8988T (cell line): Measurements from ENCODE around the gene PITPNM3.
"Not testable (repeated sequence)": the region's sequence is repeated elsewhere in the genome, so short reads cannot be mapped to it uniquely, and the experiment has no call there.

Source experiments
- DNase-seq: peaks from one replicate; pipeline ENCODE4 v3.0.0; 2011

Gene PITPNM3

DNA sequence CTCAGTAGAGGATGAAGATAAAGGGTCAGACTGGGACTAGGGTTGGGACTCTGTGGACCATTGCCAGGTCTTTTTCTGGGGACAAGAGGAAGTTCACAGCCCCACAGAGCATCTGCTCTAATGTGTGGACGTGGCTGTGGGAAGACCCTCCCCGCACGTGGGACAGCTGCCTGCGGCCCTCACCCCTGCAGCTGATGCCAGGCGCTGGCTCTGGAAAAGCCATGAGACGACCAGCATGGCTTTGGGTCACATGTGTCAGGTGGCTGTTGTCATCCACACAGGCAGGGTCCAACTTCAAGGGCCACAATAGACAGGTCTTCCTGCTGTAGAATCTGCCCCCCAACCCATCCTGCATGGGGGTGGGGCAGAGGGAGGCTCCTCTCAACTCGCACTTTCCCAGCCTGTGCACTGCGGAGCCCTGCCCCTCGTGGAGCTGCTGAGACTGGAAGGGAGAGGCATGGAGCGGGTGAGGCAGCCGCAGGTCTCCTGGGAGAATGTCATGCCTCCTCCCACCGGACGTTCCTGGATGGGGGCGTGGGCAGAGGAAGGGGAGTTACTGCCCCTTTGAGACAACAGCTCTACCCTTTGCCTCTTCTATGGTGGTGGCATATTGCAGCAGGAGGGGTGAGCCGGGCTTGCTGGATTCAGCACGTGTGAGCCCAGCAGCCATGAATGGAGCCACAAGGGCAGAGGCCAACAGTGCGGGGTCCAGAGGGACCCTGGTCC, 58.7 kb downstream of the PITPNM3 start:
- DNase-seq: no peak

DNA sequence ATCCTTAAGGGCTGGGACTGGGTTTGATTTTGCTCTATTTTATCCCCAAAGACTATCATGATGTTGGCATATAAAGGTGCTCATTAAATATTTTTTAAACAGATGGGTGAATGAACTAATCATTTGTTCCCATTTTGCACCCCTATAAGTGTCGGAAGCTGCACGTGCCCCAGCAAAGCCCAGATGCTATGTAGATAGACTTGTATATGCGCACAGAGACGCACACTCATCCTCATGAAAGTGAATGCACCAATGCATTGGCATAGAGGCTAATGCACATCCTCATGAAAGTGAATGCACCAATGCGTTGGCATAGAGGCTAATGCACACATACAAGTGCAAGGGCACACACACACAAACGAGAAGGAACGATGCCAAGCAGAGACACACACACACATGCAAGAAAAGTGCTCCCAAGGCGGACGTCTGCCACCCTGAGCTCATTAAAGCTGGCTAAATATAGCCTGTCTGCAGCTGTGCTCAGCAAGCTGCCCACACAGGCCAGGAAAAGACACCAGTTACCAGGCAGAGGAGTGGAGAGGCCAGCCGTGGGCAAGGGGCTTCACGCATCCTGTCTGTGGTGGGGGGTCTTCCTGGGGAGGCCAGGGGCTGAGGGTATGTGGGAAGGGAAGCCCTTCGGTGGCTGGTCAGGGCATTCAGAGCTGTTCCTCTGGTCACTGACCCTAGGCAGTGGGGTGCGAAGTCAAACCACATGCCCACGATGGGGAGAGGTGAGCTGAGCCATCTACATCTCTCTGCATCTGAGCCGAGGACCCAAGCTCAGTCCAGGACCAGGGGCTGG, 59.5 kb downstream of the PITPNM3 start:
- DNase-seq: no peak

DNA sequence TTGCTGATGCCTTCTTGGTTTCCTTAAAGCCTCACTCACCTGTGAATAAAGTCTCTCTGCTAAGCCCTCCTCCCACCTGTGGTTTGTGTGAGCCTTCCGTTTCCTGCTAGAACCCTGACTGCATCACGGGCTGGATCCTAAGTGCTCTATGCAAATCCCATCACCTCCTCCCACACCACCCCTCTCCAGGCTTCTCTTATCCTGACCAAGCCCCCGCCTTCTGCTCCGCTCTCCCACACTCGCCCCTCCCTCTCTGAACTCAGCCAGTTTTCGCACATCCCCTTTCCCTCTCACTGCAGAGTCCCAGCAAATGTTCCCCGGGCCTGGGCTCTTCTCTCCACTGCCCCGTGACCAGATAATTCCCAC, 60.3 kb downstream of the PITPNM3 start:
- DNase-seq: no peak

DNA sequence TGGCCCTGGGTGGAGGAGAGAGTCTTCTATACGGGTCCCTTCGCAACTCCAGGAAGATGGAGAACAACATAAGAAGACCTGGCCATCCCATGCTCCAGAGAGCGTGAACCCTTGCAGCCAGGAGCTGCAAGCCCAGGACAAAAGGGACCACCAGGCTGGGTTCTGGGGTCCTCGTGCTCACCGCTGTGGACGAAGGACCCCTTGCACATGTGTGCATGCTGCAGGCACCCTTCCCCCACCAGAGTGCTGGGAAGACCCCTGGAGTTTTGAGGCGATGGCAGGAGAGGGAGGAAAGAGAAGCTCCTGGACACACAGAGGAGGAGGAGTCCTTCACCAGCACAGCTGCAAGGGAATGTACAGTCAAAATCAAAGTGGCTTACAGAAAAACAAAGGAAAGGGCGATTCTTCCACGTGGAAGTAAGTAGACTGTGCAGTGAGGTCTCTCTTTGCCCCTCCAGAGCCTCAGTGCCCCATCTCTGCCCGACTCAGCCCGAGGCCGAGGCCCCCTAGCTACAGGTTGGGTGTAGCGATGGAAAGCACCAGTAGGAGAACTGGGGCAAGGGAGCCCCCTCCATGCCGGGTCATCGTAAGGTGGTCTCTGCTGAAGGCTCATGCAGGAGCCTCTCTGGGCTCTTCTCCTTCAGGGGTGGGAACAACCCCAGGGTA, 60.8 kb downstream of the PITPNM3 start:
- no peak for DNase-seq

DNA sequence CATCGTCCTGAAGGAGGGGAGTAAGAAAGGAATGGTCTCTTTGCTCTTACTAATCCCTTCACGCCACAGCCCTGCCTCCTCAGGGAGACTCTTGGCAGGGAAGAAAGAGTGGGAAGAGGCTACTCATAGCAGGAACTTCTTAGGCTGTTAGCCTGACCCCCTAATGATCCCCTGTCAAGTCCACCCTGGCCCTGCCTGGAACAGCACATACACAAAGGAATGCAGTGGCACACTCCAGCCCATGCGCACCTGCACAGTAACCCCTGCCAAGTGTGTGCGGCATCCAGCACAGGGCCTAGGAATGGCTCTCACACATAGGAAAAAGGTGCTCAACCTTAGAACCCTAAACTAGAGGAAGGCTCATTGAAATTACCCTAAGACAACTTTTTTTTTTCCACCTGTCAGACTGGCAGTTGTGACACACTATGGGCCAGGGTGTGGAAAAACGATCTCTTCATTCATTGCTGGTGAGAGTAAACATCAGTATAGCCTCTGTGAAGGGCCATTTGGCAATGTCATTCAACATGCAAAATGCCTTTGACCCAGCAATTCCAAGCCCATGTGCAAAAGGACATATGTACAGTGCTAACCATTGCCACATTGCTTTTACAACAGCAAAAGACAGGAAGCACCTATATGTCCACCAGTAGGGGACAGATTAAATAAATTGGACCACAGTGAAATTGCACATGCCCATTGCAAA, 62.0 kb downstream of the PITPNM3 start:
- no peak for DNase-seq

DNA sequence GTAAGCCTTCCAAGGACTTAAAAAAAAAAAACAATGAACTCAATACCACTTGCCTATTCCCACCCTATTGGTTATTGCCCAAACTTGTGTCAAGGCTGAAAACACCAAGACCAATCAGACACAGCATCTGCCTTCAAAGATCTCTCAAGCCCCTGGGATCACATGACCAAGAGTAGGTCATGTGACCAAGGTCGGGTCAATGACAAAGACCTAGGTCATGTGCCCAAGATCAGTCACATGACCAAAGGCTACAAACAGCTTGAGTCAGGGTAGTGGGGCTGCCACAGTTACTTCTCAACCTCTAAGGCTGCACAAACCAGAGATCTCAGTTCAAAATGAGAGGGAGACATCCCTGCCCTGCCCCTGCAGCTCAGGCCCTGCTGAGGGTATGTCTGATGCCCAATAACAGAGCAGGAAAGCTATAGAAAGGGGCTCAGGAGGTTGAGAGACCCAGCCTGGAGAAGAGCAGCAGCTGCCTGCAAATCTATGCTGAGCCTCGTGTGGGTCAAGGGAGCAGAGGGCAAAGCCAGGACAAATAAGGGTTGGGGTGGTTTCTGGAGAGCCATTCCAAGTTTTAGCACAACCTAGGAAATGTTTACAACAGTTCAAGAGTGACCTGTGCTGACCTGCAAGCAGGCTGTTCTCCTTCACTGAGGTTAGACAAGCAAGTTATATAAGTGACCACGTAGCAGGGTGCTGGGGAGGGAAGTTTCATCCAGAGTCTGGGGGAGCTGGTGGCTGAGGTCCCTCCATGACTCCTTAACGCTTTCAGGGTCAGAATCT, 63.3 kb downstream of the PITPNM3 start:
- DNase-seq: no peak

DNA sequence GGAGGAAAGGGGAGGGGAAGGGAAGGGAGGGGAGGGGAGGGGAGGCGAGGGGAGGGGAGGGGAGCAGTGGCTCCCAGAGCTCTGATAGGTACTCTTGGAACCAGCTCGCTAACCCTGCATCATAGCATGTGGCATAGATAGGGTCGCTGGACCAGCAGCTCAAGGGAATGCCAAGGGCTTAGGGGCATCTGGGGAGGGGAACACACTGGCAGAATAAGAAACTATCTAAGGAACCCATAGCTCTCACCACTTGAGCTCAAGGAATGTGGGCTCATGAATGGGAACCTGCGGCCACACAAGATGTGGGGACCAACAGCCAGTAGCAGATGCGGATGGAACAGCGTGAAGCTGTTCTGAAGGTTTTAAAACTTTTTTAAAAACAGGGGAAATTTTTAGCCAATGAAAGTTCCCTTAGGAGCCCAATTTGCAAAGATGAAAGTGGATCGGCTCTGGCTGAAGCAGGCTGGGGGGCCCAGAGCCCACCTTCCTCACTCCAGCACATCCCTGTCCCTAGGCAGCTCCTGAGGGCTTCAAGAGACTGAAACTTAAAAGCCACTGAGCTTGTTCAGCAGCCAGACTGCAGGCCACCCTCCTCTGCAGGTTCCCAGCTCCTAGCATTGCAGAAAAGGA, 65.2 kb downstream of the PITPNM3 start:
- no peak for DNase-seq

DNA sequence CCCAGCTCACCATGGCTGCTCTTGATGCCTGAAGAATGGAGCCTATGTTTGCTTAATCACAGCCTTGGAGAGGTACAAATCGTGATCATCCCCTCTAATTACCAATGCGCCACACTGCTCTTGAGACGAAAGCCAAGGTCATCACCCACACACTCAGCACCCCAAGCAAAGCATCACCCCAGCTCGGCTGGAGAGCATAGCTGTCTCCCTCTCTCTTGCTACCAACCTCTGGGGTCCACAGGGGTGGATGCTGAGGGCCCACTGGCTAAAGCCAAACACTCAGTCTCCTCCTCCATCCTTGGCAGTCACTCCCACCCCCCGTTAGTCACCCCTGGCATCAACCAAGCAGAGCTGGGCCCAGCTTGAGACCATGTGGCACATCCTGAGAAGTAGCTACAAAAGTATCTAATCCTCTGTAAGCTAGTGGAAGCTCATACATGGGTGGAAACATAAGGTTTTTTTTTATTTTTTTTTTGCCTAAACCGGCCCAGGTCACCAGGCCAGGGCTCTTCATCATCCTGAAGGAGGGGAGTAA, 67.3 kb downstream of the PITPNM3 start:
- no peak for DNase-seq

DNA sequence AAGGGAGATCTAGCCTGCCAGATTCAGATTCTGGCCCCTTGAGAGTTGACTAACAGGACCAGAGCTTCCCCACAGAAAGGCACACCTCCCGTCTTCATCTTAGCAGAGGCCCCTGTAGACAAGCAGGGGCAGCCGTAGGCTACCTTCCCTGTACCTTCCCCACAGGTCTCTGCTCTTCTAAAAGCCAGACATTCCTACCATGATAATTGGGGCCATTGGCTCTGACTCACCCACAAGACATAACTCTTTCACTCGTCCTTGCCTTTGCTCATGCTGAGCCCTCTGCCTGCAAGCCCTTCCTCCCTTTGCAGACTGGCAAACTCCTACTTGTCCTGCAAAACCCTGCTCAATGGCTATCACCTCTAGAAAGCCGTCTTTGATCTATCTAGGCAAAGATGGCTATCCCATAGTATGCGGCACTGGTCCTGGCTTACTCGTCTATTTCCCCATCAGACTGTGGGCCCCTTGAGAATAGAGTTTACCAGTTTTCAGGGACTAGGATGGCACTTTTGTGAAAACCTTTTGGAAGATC, 68.3 kb downstream of the PITPNM3 start:
- DNase-seq: no peak

DNA sequence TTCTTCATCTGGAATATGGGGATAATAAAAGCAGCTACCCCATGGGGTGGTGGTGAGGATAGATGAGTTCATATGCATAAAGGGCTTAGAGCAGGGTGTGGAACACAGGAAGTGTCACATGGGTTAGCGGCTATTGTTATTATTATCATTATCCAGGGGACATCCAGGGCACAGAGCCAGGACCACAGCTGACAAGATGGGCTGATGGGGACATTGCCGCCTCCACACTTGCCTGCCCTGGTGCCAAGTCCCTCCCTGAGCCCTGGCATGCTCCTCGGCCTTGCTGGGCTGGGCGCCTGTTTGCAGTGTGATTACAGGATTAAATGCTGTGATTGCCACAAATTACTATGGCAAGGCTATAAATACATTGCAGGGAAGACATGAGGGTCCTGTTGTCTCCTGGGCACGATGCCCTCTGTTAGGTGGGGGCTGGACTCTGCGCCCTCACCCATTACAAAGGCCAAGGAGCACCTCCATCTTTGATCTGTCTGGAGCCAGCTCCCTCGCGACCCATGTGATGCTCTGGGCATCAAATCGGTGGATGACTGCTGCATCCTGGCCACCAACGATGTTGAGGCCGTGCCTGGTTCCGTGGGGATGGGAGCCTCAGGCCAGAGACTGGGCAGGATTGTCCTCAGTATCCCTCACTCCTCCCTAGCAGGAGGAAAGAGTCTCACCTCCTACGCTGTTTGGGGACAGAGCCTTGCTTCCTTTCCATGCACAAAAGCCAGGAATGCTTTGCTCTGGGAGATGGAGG, 68.9 kb downstream of the PITPNM3 start:
- DNase-seq: no peak

DNA sequence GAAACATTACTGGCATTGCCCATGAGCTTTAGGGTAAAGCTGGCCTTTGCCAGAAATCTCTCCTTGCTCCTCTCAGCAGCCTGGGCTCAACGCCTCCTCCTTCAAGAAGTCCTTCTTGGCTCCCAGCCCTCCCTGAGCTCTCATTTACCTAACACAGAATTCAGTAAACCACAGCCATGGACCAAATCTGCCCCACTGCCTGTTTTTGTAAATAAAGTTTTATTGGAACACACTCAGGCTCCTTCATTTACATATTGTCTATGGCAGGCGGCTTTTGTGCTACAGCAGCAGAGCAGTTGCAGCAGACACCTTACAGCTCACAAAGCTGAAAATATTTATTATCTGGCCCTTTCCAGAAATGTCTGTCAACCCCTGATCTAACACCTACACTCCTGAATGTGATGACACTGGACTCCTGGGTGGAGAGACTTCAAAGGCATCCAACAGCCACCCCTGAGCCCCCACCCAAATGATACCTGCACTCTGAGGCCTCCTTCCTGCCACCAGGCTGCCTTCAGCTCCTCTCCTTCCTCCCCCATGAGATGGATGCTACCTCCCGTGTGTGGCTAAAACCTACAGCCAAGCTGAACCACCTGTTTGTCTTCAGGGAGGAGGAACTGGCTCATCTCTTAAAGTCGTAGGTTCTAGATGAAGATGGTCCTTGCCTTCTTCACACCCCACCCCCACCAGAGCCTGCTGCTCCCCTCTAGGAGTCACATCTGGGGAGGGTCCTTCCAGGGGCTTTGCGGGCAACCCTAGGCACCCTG, 70.5 kb downstream of the PITPNM3 start:
- DNase-seq: no peak

DNA sequence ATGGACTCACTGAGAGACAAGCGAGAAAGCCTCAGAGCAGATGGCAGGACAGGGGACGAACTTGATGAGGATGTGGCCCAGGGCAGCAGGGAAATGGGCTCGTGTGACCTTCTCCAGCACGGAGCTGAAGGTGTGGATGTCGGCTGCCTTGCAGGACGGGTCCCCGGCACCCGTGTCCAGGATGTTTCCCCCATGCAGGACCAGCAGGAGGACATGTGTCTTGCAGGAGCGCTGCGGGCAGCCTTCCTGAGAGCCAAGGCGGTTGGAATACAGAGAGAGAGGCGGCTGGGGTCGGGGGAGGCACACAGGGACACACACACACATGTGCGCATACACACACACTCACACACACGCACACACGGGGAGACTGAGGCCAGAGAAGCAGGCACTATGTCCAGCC, 72.8 kb downstream of the PITPNM3 start:
- no peak for DNase-seq

DNA sequence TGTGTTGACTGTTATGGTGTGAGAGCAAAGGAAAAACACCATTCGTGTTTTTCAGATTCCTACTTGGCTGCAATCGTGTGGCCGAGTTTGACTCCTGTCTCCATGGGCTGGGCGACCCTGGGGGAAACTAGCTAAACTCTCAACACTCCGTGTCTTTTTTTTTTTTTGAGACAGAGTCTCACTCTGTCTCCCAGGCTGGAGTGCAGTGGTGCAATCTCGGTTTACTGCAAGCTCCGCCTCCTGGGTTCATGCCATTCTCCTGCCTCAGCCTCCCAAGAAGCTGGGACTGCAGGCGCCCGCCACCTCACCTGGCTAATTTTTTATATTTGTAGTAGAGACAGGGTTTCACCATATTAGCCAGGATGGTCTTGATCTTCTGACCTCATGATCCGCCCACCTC, 73.6 kb downstream of the PITPNM3 start:
- not testable (repeated sequence) for DNase-seq

DNA sequence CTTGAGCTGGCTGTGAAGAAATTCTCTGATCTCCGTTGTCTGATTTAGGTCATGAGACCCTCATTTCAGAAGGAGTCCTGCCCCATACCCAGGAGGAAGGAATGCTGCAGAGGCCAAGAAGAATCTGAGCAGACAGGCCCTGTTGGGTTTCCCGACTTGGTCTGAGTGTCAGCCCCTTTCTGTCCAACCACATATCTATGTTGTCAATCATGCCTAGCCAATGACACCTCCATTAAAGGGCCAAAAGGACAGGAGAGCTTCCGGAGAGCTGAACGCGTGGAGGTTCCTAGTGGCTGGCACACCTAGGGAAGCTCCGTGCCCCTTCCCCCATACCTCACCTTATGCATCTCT, 74.3 kb downstream of the PITPNM3 start:
- no peak for DNase-seq

DNA sequence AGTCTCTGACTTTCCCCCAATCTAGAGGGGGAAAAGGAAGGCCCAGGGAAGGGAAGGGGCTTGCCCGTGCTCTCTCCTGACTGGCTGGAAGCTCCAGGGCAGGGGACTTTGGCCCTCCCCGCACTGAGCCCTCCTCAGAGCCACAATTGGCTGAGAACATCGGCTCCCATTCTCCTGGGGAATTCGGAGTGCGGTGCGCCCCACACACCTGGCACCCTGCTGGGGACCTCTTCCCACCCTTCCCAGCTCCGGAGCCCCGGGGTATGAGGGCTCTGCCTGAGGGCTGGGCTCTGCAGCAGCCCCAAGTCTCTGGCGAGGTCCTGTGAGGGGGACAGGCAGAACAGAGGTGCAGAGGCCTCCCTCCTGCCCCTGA, 76.1 kb downstream of the PITPNM3 start:
- DNase-seq: no peak

DNA sequence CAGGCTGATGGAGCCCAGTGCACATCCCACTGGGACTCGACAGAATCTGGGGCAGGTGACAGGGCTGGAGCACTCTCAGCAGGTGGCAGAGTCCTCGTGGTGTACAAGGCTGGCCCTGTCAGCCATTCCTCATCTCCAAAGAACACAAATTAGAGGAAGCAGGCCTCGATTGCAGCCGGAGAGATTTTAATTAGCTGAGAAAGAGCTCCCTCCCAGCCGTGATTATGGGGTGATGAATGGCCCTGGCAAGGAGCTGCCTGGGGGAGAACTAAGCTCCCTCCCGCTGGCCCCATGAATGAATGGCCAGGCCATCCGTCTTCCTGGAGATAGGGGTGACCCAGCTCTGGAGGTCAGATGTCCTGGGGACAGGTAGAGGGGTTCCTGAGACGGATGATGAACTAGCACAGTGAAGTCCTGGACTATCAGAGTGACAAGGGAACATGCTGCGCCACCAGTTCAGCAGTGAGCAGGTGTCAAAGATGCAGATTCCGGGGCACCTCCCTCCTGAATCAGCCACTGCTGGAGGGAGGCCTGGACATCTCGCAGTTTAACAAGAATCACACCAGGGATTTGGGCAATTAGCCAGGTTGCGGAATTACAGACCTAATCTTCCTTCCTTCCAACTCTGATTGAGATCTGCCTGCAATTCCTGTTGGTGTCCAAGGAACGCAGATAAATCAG, 76.6 kb downstream of the PITPNM3 start:
- DNase-seq: no peak

DNA sequence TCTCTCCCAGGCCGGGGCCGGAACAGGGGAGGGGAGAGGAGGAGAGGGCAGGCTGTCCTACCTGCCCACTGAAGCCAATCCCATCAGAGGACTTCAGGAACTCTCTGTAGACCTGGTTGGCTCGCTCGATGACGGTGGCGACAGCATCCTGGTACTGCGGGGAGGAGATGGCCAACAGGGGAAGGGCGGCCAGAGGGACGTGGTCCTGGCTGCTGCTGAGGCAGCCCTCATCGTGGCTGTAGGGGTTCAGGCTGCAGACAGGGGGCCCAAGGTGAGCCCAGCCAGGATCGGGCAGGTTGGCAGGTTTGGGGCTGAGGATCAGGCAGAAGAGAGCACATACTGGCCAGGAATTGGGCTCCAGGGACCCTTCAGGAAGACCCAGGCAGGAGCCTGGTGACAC, 77.9 kb downstream of the PITPNM3 start:
- no peak for DNase-seq

DNA sequence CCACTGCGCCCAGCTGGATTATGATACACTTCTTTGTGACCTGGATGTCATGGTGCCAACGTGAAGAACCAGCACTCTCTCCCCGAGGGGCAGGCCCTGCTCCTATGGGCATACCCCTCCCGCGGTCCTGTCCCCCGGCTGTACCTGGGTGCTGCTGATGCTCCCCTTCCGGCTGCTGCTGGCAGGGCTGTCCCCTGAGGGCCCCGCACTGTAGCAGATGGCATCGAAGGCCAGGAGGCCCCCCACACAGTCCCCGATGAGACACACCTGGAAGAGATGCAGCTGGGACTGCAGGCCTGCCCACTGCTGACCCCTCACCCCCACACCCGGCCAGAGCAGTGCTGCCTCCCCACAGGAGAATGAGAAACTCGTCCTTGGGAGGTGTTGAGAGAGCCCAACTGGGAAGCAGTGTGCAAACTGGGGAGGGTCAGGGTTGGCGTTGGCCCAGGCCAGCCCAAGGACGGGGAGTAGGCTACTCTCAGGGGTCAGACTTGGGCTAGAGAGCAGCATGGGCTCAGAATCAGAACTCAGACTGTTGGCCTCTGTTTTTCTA, 78.4 kb downstream of the PITPNM3 start:
- no peak for DNase-seq

DNA sequence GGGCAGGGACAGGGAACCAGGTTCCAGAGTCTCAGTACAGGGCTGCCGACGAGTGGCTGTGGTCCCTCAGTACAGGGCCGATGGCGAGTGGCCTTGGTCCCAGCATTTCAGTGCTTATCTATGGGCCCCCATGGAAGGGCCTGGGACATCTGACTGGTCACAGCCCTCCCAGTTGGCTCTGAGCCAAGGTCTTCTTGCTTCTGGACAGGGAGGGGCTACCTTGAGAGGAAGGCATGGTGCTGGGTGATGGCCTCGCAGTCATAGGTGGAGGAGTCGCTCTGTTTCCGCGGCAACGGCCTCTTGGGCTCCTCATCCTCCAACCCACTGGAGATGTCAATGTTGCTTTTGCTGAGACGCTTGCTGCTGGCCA, 79.6 kb downstream of the PITPNM3 start:
- no peak for DNase-seq
